ENCODE data around the gene SLC35D2. TPM values are rescaled to one million over a fixed set of nuclear protein-coding genes. Genes with fewer than 3 reads are reported as not detected.

SLC35D2 gene
- total RNA-seq, 3 donors from 2014 or later (not counting 1 experiment from before 2014, with no cell fraction given) = 13.4 to 18.9 (median 17.3) TPM

- intact Hi-C loops (cut with micrococcal nuclease) = no loop called here
- ATAC-seq (no peak), DNase-seq (no peak)
- Histone ChIP-seq H3K27ac (ENCODE audit: low read length) (no peak overlapping the region), H3K9me3 (ENCODE audit: control insufficient read depth, insufficient read depth, low read length) (no peaks in the 10 kb centered on the region), H3K27me3 (ENCODE audit: control insufficient read depth, insufficient read depth, low read length) (no peaks in the 10 kb centered on the region), H3K36me3 (ENCODE audit: control insufficient read depth, insufficient read depth, low read length) (no peaks in the 10 kb centered on the region), H3K4me1 (ENCODE audit: control insufficient read depth, insufficient read depth, low read length) (no peaks in the 10 kb centered on the region), H3K4me3 (ENCODE audit: low read length) (no peak overlapping the region)
- Mint-ChIP-seq H3K9me3 (no peaks in the 10 kb centered on the region), H3K4me3 (no peak overlapping the region), H3K27ac (no peak overlapping the region), H3K36me3 (no peaks in the 10 kb centered on the region), H3K4me1 (no peaks in the 10 kb centered on the region), H3K27me3 (ENCODE audit: low read depth in 2 of 2) (peaks cover 13 to 14% of the 10 kb centered on the region in 2 donors)
- no peak for TF ChIP-seq CTCF (IDR thresholded peaks at IDR 0.05)
- 95% methylated on average over 2 of the region's 3 CpGs for WGBS (ENCODE audit: insufficient coverage)
These were observed 89.9 kb downstream of the SLC35D2 start for GRCh38 chr9:96293498-96294158.

DNA sequence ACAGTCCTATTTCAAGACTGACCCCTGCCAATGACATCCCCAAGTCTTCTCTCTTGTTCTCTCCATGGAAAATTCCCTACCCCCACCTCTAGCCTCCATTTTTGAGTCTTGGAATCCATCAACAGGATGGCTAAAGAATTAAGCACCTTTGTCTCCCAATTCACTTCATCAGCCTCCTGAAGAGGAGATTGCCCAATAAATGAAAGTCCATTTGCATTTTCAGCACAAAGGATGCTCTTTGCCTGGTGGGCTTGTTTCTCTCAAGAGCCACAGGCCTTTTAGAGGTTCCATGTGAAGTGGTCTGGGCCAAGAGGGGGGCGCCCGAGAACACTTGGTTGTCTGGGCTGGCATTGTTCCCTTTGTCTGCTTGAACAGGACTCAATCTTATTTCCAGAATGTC lies 94.1 kb downstream of the SLC35D2 start:
- DNase-seq (no peak), ATAC-seq (no peak)
- Histone ChIP-seq H3K4me3 (ENCODE audit: low read length) (no peak overlapping the region), H3K4me1 (ENCODE audit: control insufficient read depth, insufficient read depth, low read length) (no peaks in the 10 kb centered on the region), H3K36me3 (ENCODE audit: control insufficient read depth, insufficient read depth, low read length) (no peaks in the 10 kb centered on the region), H3K27me3 (ENCODE audit: control insufficient read depth, insufficient read depth, low read length) (peaks cover 2% of the 10 kb centered on the region), H3K27ac (ENCODE audit: low read length) (no peak overlapping the region), H3K9me3 (ENCODE audit: control insufficient read depth, insufficient read depth, low read length) (no peaks in the 10 kb centered on the region)
- H3K4me3 Mint-ChIP-seq = no peak overlapping the region
- no peak for TF ChIP-seq CTCF (IDR thresholded peaks at IDR 0.05)
- H3K27me3 Mint-ChIP-seq (ENCODE audit: low read depth in 2 of 2) = peaks cover under 1 to 11% of the 10 kb centered on the region in 2 donors
- WGBS (ENCODE audit: insufficient coverage) = 78% methylated on average over 2 of the region's 2 CpGs
- H3K36me3 Mint-ChIP-seq = no peaks in the 10 kb centered on the region
- intact Hi-C loops (cut with micrococcal nuclease) = no loop called here
- no peaks in the 10 kb centered on the region for H3K4me1 Mint-ChIP-seq
- H3K9me3 Mint-ChIP-seq = no peaks in the 10 kb centered on the region
- H3K27ac Mint-ChIP-seq = no peak overlapping the region

- no peak for TF ChIP-seq CTCF (IDR thresholded peaks at IDR 0.05)
These were observed 101.9 kb downstream of the SLC35D2 start for GRCh38 chr9:96281641-96282040.

DNA sequence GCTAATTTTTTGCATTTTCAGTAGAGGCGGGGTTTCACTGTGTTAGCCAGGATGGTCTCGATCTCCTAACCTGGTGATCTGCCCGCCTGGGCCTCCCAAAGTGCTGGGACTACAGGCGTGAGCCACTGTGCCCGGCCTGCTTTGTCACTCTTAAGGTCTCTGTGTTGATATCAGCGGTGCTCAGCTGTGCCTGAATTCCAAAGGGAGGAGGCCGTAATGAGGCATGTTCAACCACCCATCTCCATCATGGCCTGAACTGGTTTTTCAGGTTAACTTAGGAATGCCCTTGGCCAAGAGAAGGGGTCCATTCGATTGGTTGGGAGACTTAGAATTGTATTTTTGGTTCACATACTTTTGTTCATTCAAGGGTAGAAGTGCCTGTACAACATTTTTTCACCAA lies 103.6 kb downstream of the SLC35D2 start:
- Mint-ChIP-seq H3K9me3 (peaks cover 0 to 6% of the 10 kb centered on the region in 2 donors), H3K36me3 (peaks cover 2% of the 10 kb centered on the region), H3K4me1 (no peaks in the 10 kb centered on the region), H3K27me3 (ENCODE audit: low read depth in 2 of 2) (peaks cover 12 to 31% of the 10 kb centered on the region in 2 donors), H3K27ac (no peak overlapping the region), H3K4me3 (no peak overlapping the region)
- no peak for TF ChIP-seq CTCF (IDR thresholded peaks at IDR 0.05)
- H3K27me3 ChIP-seq (ENCODE audit: control insufficient read depth, insufficient read depth, low read length) = peaks cover 2% of the 10 kb centered on the region
- H3K4me3 ChIP-seq (ENCODE audit: low read length) = no peak overlapping the region
- H3K27ac ChIP-seq (ENCODE audit: low read length) = no peak overlapping the region
- no peaks in the 10 kb centered on the region for H3K36me3 ChIP-seq (ENCODE audit: control insufficient read depth, insufficient read depth, low read length)
- intact Hi-C loops (cut with micrococcal nuclease) = no loop called here
- WGBS (ENCODE audit: insufficient coverage) = 95% methylated on average over 7 of the region's 8 CpGs
- H3K9me3 ChIP-seq (ENCODE audit: control insufficient read depth, insufficient read depth, low read length) = no peaks in the 10 kb centered on the region
- no peak for DNase-seq
- H3K4me1 ChIP-seq (ENCODE audit: control insufficient read depth, insufficient read depth, low read length) = no peaks in the 10 kb centered on the region
- ATAC-seq = no peak

More at GRCh38 chr9:96281641-96282040, 101.9 kb downstream of the SLC35D2 start:
- intact Hi-C loops (cut with micrococcal nuclease) = no loop called here
- peaks cover 10 to 17% of the 10 kb centered on the region in 2 donors for H3K27me3 Mint-ChIP-seq (ENCODE audit: low read depth in 2 of 2)
- Histone ChIP-seq H3K27me3 (ENCODE audit: control insufficient read depth, insufficient read depth, low read length) (no peaks in the 10 kb centered on the region), H3K27ac (ENCODE audit: low read length) (no peak overlapping the region), H3K36me3 (ENCODE audit: control insufficient read depth, insufficient read depth, low read length) (no peaks in the 10 kb centered on the region), H3K4me3 (ENCODE audit: low read length) (no peak overlapping the region), H3K9me3 (ENCODE audit: control insufficient read depth, insufficient read depth, low read length) (no peaks in the 10 kb centered on the region), H3K4me1 (ENCODE audit: control insufficient read depth, insufficient read depth, low read length) (no peaks in the 10 kb centered on the region)
- DNase-seq (no peak), ATAC-seq (no peak)
- no peak overlapping the region for H3K4me3 Mint-ChIP-seq
- 78% methylated on average over 4 of the region's 6 CpGs for WGBS (ENCODE audit: insufficient coverage)
- no peaks in the 10 kb centered on the region for H3K36me3 Mint-ChIP-seq
- H3K4me1 Mint-ChIP-seq = no peaks in the 10 kb centered on the region
- no peak overlapping the region for H3K27ac Mint-ChIP-seq
- H3K9me3 Mint-ChIP-seq = no peaks in the 10 kb centered on the region
